ENCODE results near the gene LPCAT4. TPM values are rescaled to one million over a fixed set of nuclear protein-coding genes. Genes with fewer than 3 reads are reported as not detected.
A peak's percentile ranks its signal among the peaks of the same experiment; 100 is the strongest.
"Not testable (repeated sequence)": the region's sequence is repeated elsewhere in the genome, so short reads cannot be mapped to it uniquely, and the experiment has no call there.

Gene LPCAT4
- total RNA-seq, 1 experiment from 2014 or later: 40.8 TPM

DNA sequence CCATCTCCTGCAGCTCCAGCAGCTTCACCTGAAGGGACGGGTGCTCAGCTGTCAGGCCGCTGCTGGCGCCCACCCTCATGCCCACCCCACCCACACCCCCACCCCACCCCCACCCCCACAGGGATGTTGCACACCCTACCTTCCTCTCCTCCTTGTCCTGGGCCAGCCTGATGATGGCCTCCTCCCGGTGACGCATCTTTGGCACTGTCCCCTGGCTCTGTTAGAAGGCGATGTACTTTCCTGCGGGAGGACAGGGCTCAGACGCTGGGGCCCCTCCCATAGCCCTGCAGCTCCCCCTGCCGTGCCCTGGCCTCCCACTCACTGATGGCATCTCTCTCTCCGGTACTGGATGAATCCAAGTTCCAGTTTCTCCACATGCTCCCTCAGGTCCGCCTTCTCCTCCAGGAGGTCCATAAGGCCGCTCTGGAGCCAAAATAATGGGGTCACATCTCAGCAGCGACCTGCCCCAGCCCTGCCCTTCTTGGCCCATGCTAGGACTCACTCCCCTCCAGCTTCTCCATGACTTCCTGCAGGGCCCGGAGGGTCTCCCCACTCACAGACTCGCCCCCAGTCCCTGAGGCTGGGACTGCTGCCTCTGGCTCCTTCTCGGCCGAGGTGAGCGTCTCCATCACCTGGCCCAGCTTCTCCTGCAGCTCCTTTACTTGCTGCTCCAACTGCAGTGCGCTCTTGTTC lies 15.0 kb upstream of the LPCAT4 start:
- not testable (repeated sequence) for H3K9ac ChIP-seq (ENCODE audit: low read length); H3K4me2 ChIP-seq (ENCODE audit: low read depth, low read length, poor library complexity, severe bottlenecking); H3K9me2 ChIP-seq (replicated peaks; ENCODE audit: insufficient read depth, low read length); DNase-seq; H3K9me3 ChIP-seq (ENCODE audit: low read length); H3K27me3 ChIP-seq (ENCODE audit: low read length); H3K4me1 ChIP-seq (ENCODE audit: low read length); H3K27ac ChIP-seq (ENCODE audit: low read length); H2AFZ ChIP-seq (ENCODE audit: low read length); H3K4me3 ChIP-seq (ENCODE audit: low read length); H4K20me1 ChIP-seq (ENCODE audit: insufficient read depth, low read depth, low read length); H3K79me2 ChIP-seq (ENCODE audit: low read length); H3K36me3 ChIP-seq (ENCODE audit: insufficient read depth, low read length)

DNA sequence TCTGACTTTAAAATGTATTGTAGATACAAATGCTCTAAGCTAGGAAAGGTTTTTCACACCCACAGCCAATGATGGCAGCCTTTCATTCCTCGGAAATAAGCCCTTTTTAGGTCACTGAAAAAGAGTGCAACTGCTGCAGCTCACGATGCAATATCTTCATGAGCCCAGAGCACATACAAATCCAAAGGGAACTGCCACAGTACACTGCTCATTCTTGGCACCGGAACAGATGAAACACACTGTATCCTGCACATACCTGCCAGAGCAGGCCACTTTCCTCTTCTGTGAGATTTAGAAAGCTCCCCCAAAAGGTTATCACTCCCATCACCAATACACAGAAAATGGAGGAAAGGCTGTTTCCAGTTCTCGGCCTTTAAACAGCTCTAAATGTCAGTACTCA lies 13.5 kb upstream of the LPCAT4 start:
- H3K9ac ChIP-seq (ENCODE audit: low read length); H2AFZ ChIP-seq (ENCODE audit: low read length); H3K27me3 ChIP-seq (ENCODE audit: low read length); H3K9me2 ChIP-seq (replicated peaks; ENCODE audit: insufficient read depth, low read length); H3K9me3 ChIP-seq (ENCODE audit: low read length); H4K20me1 ChIP-seq (ENCODE audit: insufficient read depth, low read depth, low read length); H3K27ac ChIP-seq (ENCODE audit: low read length); H3K4me3 ChIP-seq (ENCODE audit: low read length); H3K4me1 ChIP-seq (ENCODE audit: low read length); H3K4me2 ChIP-seq (ENCODE audit: low read depth, low read length, poor library complexity, severe bottlenecking); DNase-seq; H3K79me2 ChIP-seq (ENCODE audit: low read length); H3K36me3 ChIP-seq (ENCODE audit: insufficient read depth, low read length): not testable (repeated sequence)

DNA sequence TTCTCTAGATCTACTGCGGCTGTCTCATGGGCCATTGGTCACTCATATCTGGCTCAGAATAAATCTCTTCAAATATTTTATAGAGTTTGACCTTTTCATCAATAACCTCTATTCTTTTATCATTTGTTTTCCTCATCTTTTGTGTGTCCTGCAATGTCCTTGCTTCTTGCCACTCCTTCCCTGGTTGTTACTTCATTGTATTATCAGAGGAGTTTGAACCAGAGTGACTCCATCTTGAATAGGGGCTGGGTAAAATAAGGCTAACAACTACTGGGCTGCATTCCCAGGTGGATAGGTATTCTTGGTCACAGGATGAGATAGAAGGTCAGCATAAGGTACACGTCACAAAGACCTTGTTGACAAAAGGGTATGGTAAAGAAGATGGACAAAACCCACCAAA lies 9.9 kb upstream of the LPCAT4 start:
- Histone ChIP-seq H2AFZ (ENCODE audit: low read length) (no peak overlapping the region), H3K4me3 (ENCODE audit: low read length) (no peak overlapping the region), H3K4me1 (ENCODE audit: low read length) (no peaks in the 10 kb centered on the region), H3K9ac (ENCODE audit: low read length) (no peak overlapping the region), H3K79me2 (ENCODE audit: low read length) (no peaks in the 10 kb centered on the region), H3K9me3 (ENCODE audit: low read length) (no peaks in the 10 kb centered on the region), H3K36me3 (ENCODE audit: insufficient read depth, low read length) (no peaks in the 10 kb centered on the region), H3K9me2 (replicated peaks; ENCODE audit: insufficient read depth, low read length) (no peaks in the 10 kb centered on the region), H3K27ac (ENCODE audit: low read length) (no peak overlapping the region), H4K20me1 (ENCODE audit: insufficient read depth, low read depth, low read length) (no peaks in the 10 kb centered on the region), H3K4me2 (ENCODE audit: low read depth, low read length, poor library complexity, severe bottlenecking) (no peak overlapping the region), H3K27me3 (ENCODE audit: low read length) (no peaks in the 10 kb centered on the region)
- DNase-seq: peak; percentile 11

DNA sequence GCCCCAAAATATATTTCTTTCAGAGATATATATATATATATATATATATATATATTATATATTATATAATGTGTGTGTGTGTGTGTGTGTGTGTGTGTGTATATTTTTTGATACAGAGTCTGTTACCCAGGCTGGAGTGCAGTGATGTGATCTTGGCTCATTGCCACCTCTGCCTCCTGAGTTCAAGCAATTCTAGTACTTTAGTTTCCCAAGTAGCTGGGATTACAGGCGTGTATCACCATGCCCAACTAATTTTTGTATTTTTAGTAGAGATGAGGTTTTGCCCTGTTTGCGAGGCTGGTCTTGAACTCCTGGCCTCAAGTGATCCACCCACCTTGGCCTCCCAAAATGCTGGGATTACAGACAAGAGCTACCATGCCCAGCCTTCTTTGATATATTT lies 8.5 kb upstream of the LPCAT4 start:
- not testable (repeated sequence) for DNase-seq; H3K4me1 ChIP-seq (ENCODE audit: low read length); H3K9me2 ChIP-seq (replicated peaks; ENCODE audit: insufficient read depth, low read length); H3K36me3 ChIP-seq (ENCODE audit: insufficient read depth, low read length); H3K4me2 ChIP-seq (ENCODE audit: low read depth, low read length, poor library complexity, severe bottlenecking); H3K9me3 ChIP-seq (ENCODE audit: low read length); H4K20me1 ChIP-seq (ENCODE audit: insufficient read depth, low read depth, low read length); H3K27me3 ChIP-seq (ENCODE audit: low read length); H2AFZ ChIP-seq (ENCODE audit: low read length); H3K79me2 ChIP-seq (ENCODE audit: low read length); H3K4me3 ChIP-seq (ENCODE audit: low read length); H3K9ac ChIP-seq (ENCODE audit: low read length); H3K27ac ChIP-seq (ENCODE audit: low read length)

DNA sequence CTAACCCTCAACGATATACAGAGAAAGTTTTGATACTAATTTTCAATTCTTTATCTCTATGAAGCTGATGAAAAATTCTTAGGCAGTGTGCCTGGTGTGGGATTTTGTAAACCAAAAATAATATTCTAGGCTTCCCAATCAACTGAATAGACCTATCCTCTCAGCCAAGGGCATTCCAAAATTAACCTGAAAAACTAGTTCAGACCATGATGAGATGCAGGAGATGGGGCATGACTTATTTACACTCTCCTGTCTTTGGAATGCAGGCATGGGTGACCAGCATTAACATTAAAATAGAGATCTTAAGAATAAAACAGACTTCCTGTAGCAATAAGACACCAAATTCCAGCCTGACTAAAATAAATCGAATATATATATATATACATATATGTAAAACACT lies 7.8 kb upstream of the LPCAT4 start:
- Histone ChIP-seq H3K27me3 (ENCODE audit: low read length) (no peaks in the 10 kb centered on the region), H3K79me2 (ENCODE audit: low read length) (no peaks in the 10 kb centered on the region), H3K9ac (ENCODE audit: low read length) (no peak overlapping the region), H3K9me2 (replicated peaks; ENCODE audit: insufficient read depth, low read length) (no peaks in the 10 kb centered on the region), H3K9me3 (ENCODE audit: low read length) (no peaks in the 10 kb centered on the region), H3K4me3 (ENCODE audit: low read length) (no peak overlapping the region), H3K4me2 (ENCODE audit: low read depth, low read length, poor library complexity, severe bottlenecking) (no peak overlapping the region), H3K27ac (ENCODE audit: low read length) (no peak overlapping the region), H2AFZ (ENCODE audit: low read length) (no peak overlapping the region), H4K20me1 (ENCODE audit: insufficient read depth, low read depth, low read length) (0 out of 2 replicates have a peak, but pooled peaks cover 5% of the 10 kb centered on the region), H3K4me1 (ENCODE audit: low read length) (peaks cover 6% of the 10 kb centered on the region), H3K36me3 (ENCODE audit: insufficient read depth, low read length) (no peaks in the 10 kb centered on the region)
- no peak for DNase-seq

DNA sequence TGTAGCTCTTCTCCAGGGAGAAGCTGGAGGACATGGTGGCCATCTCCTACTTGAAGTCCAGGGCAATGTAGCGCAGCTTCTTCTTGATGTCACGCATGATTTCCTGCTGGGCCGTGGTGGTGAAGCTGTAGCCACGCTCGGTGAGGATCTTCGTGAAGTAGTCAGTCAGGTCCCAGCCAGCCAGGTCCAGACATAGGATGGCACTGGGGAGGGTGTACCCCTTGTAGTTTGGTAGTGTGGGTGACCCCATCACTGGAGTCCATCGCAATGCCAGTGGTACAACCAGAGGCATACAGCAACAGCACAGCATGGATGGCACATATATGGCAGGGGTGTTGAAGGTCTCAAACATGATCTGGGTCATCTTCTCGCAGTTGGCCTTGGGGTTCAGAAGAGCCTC lies 7.0 kb upstream of the LPCAT4 start:
- no peak overlapping the region for H3K4me2 ChIP-seq (ENCODE audit: low read depth, low read length, poor library complexity, severe bottlenecking)
- H3K9ac ChIP-seq (ENCODE audit: low read length): no peak overlapping the region
- H3K27ac ChIP-seq (ENCODE audit: low read length): no peak overlapping the region

DNA sequence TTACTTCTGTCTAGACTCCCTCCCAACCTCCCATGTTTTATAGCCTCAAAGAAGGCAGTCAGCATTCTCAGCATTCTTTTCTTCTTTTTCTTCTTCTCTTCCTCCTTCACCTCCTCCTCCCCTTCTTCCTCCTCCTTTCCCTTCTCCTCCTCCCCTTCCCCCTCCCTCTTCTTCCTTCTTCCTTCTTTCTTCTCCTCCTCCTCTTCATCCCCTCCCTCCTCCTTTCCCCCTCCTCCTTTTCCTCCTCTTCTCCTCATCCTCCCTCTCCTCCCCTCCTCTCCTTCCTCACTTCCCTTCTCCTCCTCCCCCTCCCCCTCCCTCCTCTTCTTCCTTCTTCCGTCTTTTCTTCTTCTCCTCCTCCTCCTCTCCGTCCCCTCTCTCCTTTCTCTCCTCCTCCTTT lies 3.6 kb upstream of the LPCAT4 start:
- H3K79me2 ChIP-seq (ENCODE audit: low read length): peaks cover 12% of the 10 kb centered on the region
- H3K27ac ChIP-seq (ENCODE audit: low read length): no peak overlapping the region
- 0 out of 2 replicates have a peak, but pooled peaks cover 5% of the 10 kb centered on the region for H4K20me1 ChIP-seq (ENCODE audit: insufficient read depth, low read depth, low read length)
- no peaks in the 10 kb centered on the region for H3K36me3 ChIP-seq (ENCODE audit: insufficient read depth, low read length)
- H3K9ac ChIP-seq (ENCODE audit: low read length): no peak overlapping the region
- no peak for DNase-seq
- no peak overlapping the region for H3K4me3 ChIP-seq (ENCODE audit: low read length)
- H3K9me2 ChIP-seq (replicated peaks; ENCODE audit: insufficient read depth, low read length): no peaks in the 10 kb centered on the region
- H3K27me3 ChIP-seq (ENCODE audit: low read length): no peaks in the 10 kb centered on the region
- no peak overlapping the region for H2AFZ ChIP-seq (ENCODE audit: low read length)
- no peak overlapping the region for H3K4me2 ChIP-seq (ENCODE audit: low read depth, low read length, poor library complexity, severe bottlenecking)
- peaks cover 22% of the 10 kb centered on the region for H3K4me1 ChIP-seq (ENCODE audit: low read length)
- no peaks in the 10 kb centered on the region for H3K9me3 ChIP-seq (ENCODE audit: low read length)

More for the DNA sequence above, 7.0 kb upstream of the LPCAT4 start:
- H3K4me1 ChIP-seq (ENCODE audit: low read length): peaks cover 9% of the 10 kb centered on the region
- no peak overlapping the region for H3K4me3 ChIP-seq (ENCODE audit: low read length)
- no peaks in the 10 kb centered on the region for H3K79me2 ChIP-seq (ENCODE audit: low read length)
- H2AFZ ChIP-seq (ENCODE audit: low read length): no peak overlapping the region
- no peaks in the 10 kb centered on the region for H3K36me3 ChIP-seq (ENCODE audit: insufficient read depth, low read length)
- no peaks in the 10 kb centered on the region for H3K9me3 ChIP-seq (ENCODE audit: low read length)
- H3K27me3 ChIP-seq (ENCODE audit: low read length): no peaks in the 10 kb centered on the region
- 0 out of 2 replicates have a peak, but pooled peaks cover 5% of the 10 kb centered on the region for H4K20me1 ChIP-seq (ENCODE audit: insufficient read depth, low read depth, low read length)
- no peaks in the 10 kb centered on the region for H3K9me2 ChIP-seq (replicated peaks; ENCODE audit: insufficient read depth, low read length)
- no peak for DNase-seq

DNA sequence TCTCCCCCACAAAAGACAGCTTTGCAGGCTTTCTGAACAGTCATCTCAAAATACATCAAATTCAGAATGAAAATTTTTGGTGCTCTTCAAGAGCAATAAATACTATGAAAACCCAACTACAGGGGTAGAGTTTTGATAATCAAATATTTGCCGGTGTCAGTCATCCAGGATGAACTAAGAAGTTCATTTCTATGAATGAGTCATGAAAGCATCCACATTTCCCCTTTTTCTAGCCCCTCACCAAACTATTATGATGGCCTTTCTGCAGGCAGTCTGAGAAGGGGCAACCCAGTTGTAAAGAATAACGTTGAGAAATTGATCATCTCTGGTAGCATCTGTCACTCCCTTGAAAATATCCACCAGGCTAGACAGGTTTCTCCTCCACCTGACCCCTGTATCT lies 3.1 kb upstream of the LPCAT4 start:
- no peaks in the 10 kb centered on the region for H3K27me3 ChIP-seq (ENCODE audit: low read length)
- H3K27ac ChIP-seq (ENCODE audit: low read length): no peak overlapping the region
- H3K9me2 ChIP-seq (replicated peaks; ENCODE audit: insufficient read depth, low read length): no peaks in the 10 kb centered on the region
- H3K9ac ChIP-seq (ENCODE audit: low read length): no peak overlapping the region
- no peaks in the 10 kb centered on the region for H3K9me3 ChIP-seq (ENCODE audit: low read length)
- no peak overlapping the region for H3K4me3 ChIP-seq (ENCODE audit: low read length)
- no peak overlapping the region for H3K4me2 ChIP-seq (ENCODE audit: low read depth, low read length, poor library complexity, severe bottlenecking)
- DNase-seq: no peak
- H4K20me1 ChIP-seq (ENCODE audit: insufficient read depth, low read depth, low read length): 0 out of 2 replicates have a peak, but pooled peaks cover 7% of the 10 kb centered on the region
- no peak overlapping the region for H2AFZ ChIP-seq (ENCODE audit: low read length)
- H3K4me1 ChIP-seq (ENCODE audit: low read length): peaks cover 28% of the 10 kb centered on the region
- H3K36me3 ChIP-seq (ENCODE audit: insufficient read depth, low read length): no peaks in the 10 kb centered on the region
- peaks cover 17% of the 10 kb centered on the region for H3K79me2 ChIP-seq (ENCODE audit: low read length)
